SW480 (cell line): ENCODE measurements around the gene TAGLN2.

ENCODE experiments used
- DNase-seq: peaks from one replicate; pipeline ENCODE4 v3.0.0-alpha.2; 2016; ENCODE audit warnings: low spot score

The TAGLN2 gene

GRCh38 chr1:159870704-159871103 is 54.6 kb downstream of the TAGLN2 start:
- DNase-seq, result no peak

- DNase-seq, result no peak
Measured at GRCh38 chr1:159869607-159870006, 55.7 kb downstream of the TAGLN2 start.

DNA sequence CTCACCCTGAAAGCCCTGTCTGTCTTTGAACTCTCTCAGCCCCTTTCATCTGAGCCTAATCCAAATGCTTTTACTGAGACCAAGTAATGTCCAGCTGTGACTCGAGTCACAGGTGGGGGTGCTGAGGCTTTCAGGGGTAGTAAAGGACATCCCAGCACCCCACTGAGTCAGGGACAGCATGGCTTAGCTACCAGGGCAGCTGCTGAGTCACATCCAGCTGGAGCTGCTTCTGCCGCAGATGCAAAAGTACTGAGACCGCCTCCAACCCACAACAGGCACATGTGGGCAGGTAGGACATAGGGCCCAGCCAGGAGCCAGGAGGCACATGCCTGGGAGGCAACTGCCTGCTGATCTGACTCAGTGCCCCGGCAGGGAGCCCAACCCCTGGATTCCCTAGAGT is 56.1 kb downstream of the TAGLN2 start:
- DNase-seq, result peak; percentile 81

- DNase-seq, result no peak
Measured at GRCh38 chr1:159868766-159869165, 56.5 kb downstream of the TAGLN2 start.
